Liver (tissue), 3 donors: ENCODE data around the gene PTPN18.
"Not testable (repeated sequence)": the region's sequence is repeated elsewhere in the genome, so short reads cannot be mapped to it uniquely, and the experiment has no call there.

Experiments used
- GABPA ChIP-seq, 2 donors: IDR thresholded peaks in 1 of 2; conservative IDR thresholded peaks in 1 of 2; 2 replicates each; pipeline ENCODE4 v1.6.1; 2016; ENCODE audit warnings: antibody characterized with exemption in 2 of 2, mild to moderate bottlenecking in 1 of 2, moderate library complexity in 1 of 2
- TF ChIP-seq, protein P1 (sequence below): fragments of 150-350 bp; IDR thresholded peaks from 2 replicates; pipeline ENCODE4 v1.5.1; 2017; ENCODE audit warnings: improper control_type of control experiment, low read depth, low read length; ENCODE audit not compliant: missing input control
- donor health status: healthy.
- donor health status: healthy.

DNA sequence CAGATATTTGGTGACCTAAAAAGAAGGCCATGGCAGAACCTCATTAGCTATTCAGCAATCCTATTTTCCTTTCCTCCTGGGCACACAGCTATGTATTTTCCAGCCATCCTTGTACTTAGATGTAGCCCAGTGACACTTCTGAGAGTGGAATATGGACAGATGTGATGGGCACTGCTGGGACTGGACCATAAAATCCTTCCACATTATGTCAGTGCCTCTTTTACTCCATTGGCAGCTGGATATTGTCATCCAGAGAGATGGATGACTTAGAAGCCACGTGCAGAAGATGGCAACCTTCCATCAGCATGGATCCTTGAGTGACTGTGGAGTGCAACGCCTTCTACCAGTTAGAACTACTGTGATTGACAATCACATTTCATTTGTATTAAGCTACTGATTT lies 50.4 kb downstream of the PTPN18 start:
- TF ChIP-seq, protein P1, sequence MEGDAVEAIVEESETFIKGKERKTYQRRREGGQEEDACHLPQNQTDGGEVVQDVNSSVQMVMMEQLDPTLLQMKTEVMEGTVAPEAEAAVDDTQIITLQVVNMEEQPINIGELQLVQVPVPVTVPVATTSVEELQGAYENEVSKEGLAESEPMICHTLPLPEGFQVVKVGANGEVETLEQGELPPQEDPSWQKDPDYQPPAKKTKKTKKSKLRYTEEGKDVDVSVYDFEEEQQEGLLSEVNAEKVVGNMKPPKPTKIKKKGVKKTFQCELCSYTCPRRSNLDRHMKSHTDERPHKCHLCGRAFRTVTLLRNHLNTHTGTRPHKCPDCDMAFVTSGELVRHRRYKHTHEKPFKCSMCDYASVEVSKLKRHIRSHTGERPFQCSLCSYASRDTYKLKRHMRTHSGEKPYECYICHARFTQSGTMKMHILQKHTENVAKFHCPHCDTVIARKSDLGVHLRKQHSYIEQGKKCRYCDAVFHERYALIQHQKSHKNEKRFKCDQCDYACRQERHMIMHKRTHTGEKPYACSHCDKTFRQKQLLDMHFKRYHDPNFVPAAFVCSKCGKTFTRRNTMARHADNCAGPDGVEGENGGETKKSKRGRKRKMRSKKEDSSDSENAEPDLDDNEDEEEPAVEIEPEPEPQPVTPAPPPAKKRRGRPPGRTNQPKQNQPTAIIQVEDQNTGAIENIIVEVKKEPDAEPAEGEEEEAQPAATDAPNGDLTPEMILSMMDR = not testable (repeated sequence)
- TF ChIP-seq GABPA (IDR thresholded peaks at IDR 0.05 in 1 of 2, conservative IDR thresholded peaks at IDR 0.05 in 1 of 2) = not testable (repeated sequence)
